Fibroblast of the aortic adventitia (primary cell): ENCODE measurements around the gene FCN1. TPM values are rescaled to one million over a fixed set of nuclear protein-coding genes. Genes with fewer than 3 reads are reported as not detected.

ENCODE experiments used
- DNase-seq: peaks from one replicate; pipeline ENCODE4 v3.0.0-alpha.2; 2010; ENCODE audit warnings: low read depth
- H3K4me3 ChIP-seq: 2 replicates; pipeline ENCODE4 v1.5.1; 2011; ENCODE audit warnings: low read depth, mild to moderate bottlenecking, control low read depth, low read length, moderate library complexity
- total RNA-seq: library from RNA; depleted of rRNA; stranded (reverse); fragments of >200 nt; gene quantifications from 2 replicates; pipeline ENCODE4 v1.2.3, GENCODE V29; 2012; ENCODE audit warnings: low replicate concordance
- TF ChIP-seq, protein P1 (sequence below): IDR thresholded peaks from 2 replicates; pipeline ENCODE4 v1.5.1; 2011; ENCODE audit warnings: mild to moderate bottlenecking, low read length, control low read depth, inconsistent platforms; ENCODE audit not compliant: insufficient read depth

FCN1 gene
- total RNA-seq, 1 donor = not detected

DNA sequence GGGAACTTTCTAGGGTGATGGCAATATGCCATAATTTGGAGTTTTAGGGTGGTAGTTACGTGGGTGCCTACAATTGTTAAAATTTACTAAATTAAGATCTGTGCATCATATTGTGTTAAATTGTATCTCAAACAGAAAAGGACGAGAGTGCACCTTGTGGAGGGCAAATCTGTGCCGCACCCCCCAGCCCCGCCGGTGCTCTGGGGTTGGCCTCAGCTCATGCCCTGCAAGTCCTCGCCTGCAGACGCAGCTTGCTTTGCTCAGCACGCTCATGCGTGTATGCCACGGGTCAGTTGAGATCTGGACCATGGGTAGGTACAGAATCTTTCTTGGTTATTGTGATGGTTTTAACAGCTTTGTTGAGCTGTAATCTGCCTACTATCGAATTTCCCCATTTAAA lies 33.7 kb upstream of the FCN1 start:
- DNase-seq = no peak
- no peak overlapping the region for H3K4me3 ChIP-seq

DNA sequence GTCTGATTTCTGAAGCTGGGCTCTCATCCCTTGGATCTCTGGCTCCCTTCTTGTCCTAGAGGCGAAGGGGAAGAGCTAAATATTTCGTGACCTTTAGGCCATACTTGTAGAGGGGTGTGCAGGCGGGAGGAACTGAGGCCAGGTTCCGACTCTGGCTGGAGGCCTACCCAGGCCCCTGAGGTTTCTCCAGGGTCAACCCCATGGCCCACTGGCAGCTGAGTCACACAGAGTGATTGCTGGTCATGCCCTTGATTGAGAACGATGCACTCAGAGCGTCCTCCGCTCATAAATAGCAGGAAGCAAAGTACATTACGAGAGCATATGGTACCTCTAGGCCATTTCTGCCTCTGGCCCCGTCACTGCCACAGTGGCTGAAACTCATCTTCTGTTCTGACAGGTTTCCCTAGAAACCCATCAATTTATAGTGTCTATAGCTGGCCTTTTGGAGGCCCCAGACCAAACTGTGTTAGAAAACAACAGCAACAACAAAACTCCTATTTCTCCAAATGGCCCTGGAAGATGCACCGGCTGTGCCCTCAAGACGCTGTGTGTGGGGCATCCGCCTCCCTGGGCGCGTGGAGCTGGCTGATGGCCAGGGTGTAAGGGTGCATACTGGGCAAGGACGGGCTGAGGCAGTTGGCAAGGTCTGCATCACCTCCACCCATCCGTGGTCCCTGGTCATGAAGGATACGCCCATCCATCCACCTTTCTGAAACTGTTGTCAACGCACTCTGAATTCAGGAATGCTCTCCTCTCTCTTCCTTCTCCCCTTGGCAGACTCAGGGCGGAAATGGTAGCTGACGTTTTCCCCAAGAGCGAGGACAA lies 32.9 kb upstream of the FCN1 start:
- DNase-seq = no peak
- TF ChIP-seq, protein P1, sequence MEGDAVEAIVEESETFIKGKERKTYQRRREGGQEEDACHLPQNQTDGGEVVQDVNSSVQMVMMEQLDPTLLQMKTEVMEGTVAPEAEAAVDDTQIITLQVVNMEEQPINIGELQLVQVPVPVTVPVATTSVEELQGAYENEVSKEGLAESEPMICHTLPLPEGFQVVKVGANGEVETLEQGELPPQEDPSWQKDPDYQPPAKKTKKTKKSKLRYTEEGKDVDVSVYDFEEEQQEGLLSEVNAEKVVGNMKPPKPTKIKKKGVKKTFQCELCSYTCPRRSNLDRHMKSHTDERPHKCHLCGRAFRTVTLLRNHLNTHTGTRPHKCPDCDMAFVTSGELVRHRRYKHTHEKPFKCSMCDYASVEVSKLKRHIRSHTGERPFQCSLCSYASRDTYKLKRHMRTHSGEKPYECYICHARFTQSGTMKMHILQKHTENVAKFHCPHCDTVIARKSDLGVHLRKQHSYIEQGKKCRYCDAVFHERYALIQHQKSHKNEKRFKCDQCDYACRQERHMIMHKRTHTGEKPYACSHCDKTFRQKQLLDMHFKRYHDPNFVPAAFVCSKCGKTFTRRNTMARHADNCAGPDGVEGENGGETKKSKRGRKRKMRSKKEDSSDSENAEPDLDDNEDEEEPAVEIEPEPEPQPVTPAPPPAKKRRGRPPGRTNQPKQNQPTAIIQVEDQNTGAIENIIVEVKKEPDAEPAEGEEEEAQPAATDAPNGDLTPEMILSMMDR = no peak
- no peak overlapping the region for H3K4me3 ChIP-seq

More for the DNA sequence above, 33.7 kb upstream of the FCN1 start:
- TF ChIP-seq, protein P1 = no peak

DNA sequence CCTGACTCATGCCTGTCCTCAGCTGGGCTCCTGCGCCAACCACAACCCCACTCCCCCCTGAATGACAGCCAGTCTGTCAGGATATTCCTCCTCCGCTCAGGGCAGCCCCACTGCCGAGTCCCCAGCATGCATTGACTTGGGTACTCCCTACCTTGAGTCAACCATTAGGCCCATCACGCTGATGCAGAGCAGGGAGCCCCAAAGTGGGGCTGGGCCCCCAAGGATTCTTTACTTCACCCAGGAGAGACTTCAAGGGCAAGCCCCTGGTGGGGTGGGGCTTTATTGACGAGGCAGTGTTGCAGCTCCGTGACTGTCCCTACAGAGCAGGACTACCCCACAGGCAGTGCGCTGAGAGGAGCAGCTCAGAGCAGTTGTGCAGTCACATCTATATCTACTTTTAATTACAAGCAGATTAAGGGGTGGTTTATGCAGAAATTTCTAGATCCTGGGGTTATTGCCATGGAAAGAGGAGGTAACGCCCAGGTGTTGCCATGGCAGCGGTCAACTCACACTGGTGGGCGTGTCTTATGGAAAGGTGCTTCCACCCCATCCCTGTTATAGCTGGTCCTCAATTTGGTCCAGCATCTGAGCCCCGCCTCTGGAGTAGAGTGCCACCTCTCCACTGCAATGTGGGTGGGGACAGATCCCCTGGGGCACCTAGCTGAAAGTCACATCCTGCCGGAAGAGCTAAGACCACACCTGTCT lies 32.1 kb upstream of the FCN1 start:
- no peak for DNase-seq
- TF ChIP-seq, protein P1 = no peak
- H3K4me3 ChIP-seq = no peak overlapping the region

DNA sequence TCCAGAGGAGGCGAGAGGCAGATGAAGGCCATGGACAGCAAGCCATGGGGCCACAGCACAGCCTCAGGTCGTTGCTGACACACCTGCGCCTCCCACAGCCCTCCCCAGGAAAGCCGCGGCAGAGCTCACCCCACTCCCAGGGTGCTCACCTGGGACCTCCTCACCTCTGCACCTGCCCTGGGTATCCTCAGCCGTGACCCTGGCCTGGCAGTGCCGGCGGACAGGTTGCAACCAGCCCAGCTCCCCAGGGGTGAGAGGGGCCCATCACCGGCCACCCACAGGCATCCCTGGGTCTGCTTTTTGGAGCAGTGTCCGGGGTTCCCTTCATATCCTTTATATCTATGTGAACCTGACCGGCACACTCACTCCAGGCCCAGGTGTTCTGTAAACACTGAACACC lies 30.4 kb upstream of the FCN1 start:
- TF ChIP-seq, protein P1 = no peak
- no peak for DNase-seq
- no peak overlapping the region for H3K4me3 ChIP-seq

DNA sequence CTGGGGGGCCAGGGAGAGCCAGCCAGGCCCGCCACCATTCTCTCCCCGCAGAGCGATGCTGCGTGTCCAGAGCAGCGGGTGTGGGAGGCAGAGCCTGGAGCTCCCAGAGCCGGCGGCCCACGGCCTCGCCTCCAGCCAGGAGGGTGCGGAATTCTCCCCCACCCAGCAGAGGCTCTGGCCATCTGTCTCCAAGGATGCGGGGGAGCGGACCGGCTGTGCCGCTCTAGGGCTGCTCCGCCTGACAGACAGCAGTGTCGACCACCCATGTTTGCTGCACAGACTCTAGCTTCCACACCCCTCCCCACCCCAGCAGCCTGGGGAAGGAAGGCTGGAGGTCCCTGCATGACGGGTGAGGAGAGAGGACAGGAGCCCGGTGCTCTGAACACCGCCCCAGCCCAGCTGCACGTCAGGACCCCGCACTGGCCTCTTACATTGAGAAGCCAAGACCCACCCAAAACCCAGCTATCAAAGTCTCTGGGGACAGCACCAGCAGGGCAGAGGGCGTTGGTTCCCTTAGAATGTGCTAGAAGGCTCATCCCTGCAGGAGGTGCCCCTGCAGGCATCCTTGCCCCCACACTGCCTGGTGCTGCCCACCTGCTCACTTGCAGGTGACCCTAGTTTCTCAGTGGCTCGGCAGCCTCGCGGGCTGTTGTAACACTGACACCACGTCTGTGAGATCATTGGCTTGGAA lies 29.7 kb upstream of the FCN1 start:
- TF ChIP-seq, protein P1 = no peak
- no peak overlapping the region for H3K4me3 ChIP-seq
- no peak for DNase-seq

DNA sequence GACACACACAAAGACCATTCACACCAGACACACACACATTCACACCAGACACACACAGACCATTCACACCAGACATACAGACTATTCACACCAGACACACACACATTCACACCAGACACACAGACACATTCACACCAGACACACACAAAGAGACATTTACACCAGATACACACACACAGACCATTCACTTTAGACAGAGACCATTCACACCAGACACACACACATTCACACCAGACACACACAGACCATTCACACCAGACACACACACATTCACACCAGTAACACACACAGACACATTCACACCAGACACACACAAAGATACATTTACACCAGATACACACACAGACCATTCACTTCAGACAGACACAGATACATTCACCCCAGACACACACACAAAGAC lies 29.0 kb upstream of the FCN1 start:
- DNase-seq = no peak
- H3K4me3 ChIP-seq = no peak overlapping the region
- TF ChIP-seq, protein P1 = no peak
